GF-D8 (cell line): ENCODE measurements around the gene CMTM1.

ENCODE experiments used
- DNase-seq: peaks from one replicate; lab custom pipeline; 2025; lab: John Stamatoyannopoulos, UW

CMTM1 gene

GRCh38 chr16:66539623-66540469 is 26.4 kb upstream of the CMTM1 start:
- peak; percentile 88 for DNase-seq

DNA sequence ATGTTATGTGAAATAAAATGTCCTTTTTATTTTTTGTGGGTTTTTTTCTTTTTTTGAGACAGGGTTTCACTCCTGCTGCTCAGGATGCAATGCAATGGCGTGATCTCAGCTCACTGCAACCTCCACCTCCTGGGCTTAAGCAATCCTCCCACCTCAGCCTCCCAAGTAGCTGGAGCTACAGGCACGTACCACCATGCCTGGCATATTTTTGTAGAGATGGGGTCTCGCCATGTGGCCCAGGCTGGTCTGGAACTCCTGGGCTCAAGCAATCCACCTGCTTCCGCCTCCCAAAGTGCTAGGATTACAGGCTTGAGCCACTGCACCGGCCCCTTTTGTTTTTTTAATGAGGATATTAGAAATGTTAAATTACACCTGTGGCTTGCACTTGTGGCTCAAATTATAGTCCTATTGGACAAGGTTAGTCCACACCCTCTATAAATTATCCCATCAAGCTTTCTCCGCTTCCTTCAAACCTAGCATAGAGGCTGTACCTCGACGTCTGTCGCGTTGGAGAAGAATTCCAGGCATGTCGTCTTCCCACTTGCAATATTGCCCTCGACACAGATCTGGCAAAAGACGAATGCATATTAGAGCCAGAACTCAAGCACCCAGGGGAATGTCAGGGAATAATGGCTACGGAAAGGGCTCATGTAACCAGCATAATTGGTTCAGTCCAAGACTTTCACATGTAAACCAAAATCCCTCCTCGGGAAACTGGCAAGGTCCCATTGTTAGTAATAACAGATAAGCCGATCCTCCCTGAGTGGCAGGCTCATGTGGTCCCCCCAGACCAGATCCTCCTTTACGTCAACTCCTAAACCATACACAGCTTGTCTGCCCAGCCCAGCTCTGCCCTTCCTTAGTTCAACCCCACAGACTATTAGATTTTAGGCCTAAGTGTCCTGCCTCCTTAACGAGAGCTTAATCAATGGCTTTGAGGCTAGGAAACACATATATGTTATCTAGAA is 24.6 kb upstream of the CMTM1 start:
- DNase-seq, result no peak

- DNase-seq, result no peak
These were observed 23.8 kb upstream of the CMTM1 start for GRCh38 chr16:66542396-66542795.

GRCh38 chr16:66543541-66543940 is 22.7 kb upstream of the CMTM1 start:
- no peak for DNase-seq

- DNase-seq, result no peak
These were observed 22.1 kb upstream of the CMTM1 start for GRCh38 chr16:66544016-66544757.

DNA sequence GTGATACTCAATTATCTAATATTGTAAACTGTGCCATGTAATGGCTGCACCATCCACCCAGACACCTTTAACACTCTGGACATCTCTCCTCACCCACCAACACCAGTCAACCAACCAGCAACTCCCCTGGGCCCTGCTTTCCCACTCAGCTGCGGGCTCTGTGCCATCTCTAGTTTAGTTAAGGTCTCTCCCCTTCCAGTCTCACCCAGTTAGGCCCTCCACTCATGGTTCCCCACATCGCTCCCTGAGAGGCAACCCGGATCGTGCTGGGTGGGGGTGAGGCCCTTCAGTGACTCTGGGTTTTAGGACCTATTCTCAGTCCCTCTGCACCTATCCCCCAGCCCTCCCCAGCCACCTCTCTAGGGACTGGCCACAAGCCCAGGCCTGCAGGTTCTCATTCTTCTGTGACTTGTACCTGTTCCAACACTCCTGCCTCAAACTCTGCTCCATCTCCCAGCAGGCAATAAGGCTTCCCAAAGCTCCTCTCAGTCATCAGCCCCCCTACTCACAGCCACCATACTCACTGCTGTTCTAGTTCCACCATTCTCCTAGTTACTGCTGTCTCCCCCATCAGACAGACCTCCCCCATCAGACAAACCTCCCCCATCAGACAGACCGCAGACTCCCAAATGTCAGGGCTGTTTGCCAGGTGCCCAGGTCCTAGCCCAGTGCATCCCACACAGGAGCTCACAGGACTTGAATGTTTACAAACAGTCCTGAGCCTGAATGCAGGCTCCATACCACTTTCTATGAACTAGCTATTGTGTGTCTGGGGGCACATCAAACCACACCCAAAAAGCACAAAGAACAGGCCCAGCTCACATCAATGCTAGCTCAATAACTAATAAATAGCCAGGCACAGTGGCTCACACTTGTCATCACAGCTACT is 18.9 kb upstream of the CMTM1 start:
- DNase-seq, result no peak

DNA sequence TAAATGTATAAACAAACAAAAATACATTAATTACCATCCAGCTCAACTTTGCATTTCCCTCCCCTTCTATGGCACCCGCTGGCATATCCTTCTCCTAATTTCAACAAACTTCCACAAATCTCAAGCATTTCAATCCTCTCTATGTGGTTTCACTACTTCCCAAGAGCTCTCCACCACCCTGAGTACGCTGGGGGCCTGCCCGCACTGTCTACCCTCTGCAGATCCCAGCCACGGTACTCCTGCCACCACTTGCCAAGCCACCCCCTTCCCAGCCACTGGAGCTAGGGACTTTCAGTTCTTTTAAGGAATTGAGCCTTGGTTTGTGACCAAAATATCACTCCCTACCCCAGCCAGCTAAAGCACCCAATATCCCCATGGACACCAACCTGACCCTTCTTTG is 18.2 kb upstream of the CMTM1 start:
- DNase-seq, result no peak

GRCh38 chr16:66548868-66549267 is 17.4 kb upstream of the CMTM1 start:
- no peak for DNase-seq

DNA sequence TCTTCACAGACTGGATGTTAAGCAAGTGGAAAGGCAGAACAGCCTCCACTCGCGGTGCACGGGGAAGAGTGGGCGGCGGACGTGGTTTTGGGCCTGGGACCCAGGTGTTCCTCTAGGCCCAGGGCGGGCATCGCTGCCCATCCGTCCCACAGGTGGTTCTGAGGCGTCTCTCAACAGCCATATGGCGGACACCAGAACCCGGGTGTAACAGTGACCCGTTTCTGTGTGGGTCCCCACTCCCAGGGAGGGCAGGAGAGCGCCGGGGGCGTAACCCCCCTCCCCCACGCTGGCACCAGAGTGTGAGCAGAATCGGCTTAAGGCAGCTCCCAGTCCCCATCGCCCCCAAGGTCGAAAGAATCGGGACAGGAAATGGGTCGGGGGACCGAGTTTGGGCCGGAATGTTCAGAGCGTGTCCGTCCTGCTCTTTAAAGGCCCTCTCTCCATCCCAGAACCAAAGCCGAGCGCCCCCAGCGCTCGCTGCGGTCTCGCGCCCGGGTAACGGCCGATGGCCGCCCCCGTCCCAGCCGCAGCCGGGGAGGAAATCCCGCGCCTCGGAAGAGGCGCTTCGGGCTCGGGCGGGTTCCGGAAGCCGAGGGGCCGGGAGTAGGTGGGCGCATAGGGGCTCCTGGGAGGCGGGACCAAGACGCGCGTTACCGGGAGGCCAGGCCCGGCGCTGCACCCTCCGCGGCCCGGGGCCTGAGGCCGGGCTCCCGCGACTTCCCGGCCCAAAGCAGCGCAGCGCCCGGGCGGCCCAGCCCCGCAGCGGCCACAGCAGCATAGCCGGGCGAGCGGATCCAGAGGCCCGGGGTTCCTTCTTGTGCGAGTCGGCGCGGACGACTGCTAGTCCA is 16.7 kb upstream of the CMTM1 start, which contains the start of gene TK2:
TSS of gene TK2 (minus strand) at position 839 of the 848 bp plus-strand sequence. CDS start at position 778, 61 bp downstream.
- DNase-seq, result no peak

DNA sequence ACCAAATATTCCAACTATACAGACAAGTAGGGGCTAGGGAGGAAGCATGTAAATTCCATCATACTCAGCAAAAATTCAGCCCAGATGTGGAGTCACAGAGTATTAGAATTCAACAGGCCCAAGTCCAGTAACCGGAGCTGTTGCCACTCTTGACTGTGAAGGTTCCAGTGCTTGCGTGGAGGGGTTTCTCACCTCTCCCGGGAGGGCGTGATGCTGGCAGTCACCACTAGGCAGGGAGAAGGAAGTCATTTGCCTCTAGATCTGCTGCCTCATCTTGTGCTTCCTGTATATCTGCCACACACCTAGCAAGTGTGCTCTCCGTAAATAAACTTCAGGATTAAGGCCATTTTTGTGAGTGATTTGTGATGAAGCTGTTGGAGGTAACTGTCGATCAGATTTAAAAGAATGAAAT is 14.9 kb upstream of the CMTM1 start:
- peak; percentile 71 for DNase-seq

DNA sequence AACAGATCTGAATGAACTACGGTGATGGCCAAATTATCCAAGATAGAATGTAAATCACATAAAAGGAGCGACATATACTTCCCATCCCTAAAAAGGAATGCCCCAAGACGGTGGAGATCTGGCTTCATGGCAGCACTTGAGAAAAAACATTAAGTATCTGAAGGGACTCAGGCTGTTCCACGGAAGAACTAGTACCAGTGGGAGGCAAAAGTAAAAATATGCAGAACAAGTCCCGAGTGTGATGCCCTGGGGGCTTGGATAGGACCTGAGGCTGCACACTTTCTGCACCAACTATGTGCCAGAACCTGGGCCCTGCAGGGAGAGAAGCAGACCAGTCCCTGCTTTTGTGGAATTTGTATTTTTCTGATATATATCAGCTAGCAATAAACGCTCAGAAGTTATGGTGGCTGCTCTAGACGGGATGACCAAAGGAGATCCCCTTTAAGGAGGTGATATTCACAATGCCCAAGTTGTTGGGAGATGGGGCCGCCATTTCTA is 14.4 kb upstream of the CMTM1 start:
- DNase-seq, result no peak

DNA sequence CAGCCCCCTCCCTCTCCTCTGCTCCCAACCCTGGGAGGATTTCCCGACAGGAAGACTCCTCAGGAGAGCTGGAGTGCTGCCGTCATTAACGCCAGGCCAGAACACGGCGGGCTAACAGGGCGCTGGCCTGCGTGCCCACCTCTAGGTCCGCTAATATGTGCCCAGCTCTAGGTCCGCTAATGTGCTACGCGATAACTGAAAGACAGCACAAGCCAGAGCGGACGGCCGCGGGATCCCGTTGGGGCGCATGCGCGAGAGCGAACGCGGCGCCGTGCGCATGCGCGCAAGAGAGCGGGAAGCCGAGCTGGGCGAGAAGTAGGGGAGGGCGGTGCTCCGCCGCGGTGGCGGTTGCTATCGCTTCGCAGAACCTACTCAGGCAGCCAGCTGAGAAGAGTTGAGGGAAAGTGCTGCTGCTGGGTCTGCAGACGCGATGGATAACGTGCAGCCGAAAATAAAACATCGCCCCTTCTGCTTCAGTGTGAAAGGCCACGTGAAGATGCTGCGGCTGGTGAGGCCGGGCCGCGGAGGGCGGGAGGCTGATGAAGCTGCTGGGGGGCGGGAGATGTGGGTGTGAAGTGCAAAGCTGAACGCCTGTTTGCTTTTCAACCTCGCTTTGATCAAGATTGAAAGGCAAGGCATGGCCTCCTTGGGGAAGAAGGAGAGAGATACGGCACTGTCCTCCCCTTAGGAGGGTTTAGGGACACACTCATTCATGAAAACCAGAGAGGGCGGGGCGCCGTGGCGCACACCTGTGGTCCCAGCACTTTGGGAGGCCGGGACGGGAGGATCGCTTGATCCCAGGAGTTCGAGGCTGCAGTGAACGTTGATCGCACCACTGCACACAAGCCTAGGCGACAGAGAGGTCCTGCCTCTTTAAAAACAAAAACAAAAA is 13.7 kb upstream of the CMTM1 start, which contains the start of gene CKLF:
TSS of gene CKLF (plus strand) at position 291 of the 892 bp plus-strand sequence. CDS start at position 431, 140 bp downstream.
- DNase-seq, result peak; percentile 74

DNA sequence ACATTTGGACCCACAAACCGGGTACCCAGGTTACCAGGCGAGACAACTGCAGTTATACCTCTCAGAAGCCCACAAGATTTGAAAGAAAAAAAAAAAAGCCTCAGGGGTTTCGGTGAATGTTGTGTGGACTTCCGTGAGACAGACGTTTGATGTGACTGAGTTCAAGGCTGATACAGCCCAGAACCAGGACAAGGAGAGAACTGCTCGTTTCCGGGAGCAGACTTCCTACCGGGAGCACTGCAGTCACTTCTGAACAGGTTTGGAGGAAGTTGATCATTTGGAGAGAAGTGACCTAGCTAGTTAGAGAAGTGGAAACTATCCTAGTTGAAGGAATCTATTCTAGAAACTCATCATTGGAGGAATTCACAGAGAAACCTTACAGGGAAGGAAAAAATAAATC is 13.0 kb upstream of the CMTM1 start:
- no peak for DNase-seq

GRCh38 chr16:66554021-66554420 is 12.2 kb upstream of the CMTM1 start:
- DNase-seq, result no peak

DNA sequence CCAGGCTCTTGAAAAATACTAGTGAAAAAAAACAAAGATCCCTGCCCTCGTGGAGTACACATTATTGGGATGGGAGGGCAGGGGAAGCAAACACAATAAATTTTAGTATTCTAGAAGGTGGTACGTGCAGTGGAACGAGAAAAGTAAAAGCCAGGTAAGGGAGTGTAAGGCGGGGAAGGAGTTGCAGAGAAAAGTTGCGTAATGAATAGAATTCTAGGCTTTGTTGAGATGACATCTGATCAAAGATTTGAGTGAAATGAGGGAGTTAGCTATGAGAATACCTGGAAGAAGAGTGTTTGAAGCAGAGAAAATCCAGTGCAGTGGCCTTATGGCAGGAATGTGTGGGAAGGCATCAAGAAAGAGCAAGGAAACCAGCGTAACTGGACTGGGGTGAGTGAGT is 11.7 kb upstream of the CMTM1 start:
- DNase-seq, result no peak

DNA sequence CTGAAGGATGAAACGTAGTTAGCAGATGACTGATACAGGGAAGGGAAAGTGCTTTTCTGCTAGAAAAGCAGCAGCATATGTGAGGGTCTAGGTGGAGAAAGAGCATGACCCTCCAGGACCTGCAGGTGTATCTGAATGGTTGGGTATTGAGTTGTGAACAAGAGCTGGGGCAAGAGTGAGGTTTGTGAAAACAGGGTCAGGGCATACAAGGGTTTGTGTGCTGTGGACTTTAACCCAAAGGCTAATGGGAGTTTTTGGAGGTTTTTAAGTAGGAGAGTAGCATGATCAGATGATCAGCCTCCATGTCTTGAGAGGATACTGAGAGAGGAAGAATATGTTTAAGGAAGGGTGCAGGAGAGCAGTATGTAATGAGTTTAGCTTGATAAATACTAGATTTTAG is 6.1 kb upstream of the CMTM1 start:
- no peak for DNase-seq

- DNase-seq, result no peak
These were observed 4.7 kb upstream of the CMTM1 start for GRCh38 chr16:66561381-66562080.

- no peak for DNase-seq
These were observed 3.8 kb upstream of the CMTM1 start for GRCh38 chr16:66562409-66562808.
